Astrocyte of the cerebellum (primary cell): ENCODE measurements around the gene KLK4.

Experiments
- DNase-seq: peaks from one replicate; pipeline ENCODE4 v3.0.0-alpha.2; 2011; ENCODE audit warnings: low read depth
- H3K4me3 ChIP-seq: 2 replicates; pipeline ENCODE4 v1.5.1; 2011; ENCODE audit warnings: mild to moderate bottlenecking, low read depth, low read length, moderate library complexity
- in situ Hi-C: cut with HindIII; loops from 2 replicates; pipeline ENCODE4 v1.10.0; 2017; ENCODE audit warnings: low sequenced_read_pairs
- TF ChIP-seq, protein P1 (sequence below): IDR thresholded peaks from 2 replicates; pipeline ENCODE4 v1.5.1; 2012; ENCODE audit warnings: low read length, low read depth, moderate library complexity, mild to moderate bottlenecking; ENCODE audit errors: missing control alignments

The KLK4 gene

GRCh38 chr19:50890422-50891252 is 20.6 kb downstream of the KLK4 start:
- TF ChIP-seq, protein P1, sequence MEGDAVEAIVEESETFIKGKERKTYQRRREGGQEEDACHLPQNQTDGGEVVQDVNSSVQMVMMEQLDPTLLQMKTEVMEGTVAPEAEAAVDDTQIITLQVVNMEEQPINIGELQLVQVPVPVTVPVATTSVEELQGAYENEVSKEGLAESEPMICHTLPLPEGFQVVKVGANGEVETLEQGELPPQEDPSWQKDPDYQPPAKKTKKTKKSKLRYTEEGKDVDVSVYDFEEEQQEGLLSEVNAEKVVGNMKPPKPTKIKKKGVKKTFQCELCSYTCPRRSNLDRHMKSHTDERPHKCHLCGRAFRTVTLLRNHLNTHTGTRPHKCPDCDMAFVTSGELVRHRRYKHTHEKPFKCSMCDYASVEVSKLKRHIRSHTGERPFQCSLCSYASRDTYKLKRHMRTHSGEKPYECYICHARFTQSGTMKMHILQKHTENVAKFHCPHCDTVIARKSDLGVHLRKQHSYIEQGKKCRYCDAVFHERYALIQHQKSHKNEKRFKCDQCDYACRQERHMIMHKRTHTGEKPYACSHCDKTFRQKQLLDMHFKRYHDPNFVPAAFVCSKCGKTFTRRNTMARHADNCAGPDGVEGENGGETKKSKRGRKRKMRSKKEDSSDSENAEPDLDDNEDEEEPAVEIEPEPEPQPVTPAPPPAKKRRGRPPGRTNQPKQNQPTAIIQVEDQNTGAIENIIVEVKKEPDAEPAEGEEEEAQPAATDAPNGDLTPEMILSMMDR, result no peak
- H3K4me3 ChIP-seq, result no peak overlapping the region
- in situ Hi-C loops, result no loop called here
- no peak for DNase-seq

GRCh38 chr19:50889638-50890037 is 21.6 kb downstream of the KLK4 start:
- no peak overlapping the region for H3K4me3 ChIP-seq
- DNase-seq, result no peak
- TF ChIP-seq, protein P1, result no peak
- in situ Hi-C loops, result no loop called here

DNA sequence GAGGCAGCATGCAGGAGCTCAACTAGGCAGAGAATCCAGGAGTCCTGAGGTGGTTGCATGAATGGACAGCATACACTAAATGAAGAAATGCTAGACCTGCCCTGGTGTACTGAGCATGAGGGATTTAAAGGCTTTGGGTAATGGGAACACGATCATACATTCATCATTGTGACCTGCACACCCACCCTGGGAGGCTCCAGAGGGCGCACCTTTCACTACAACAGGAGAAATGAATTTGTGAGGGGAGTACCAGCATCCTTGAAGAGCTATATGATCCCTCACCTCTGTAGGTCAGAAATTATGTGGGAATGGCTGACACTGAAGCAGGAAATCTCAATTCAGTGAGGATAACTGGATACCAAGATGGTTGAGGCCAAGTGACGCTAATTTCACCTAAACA is 29.0 kb downstream of the KLK4 start:
- H3K4me3 ChIP-seq, result no peak overlapping the region
- no peak for DNase-seq
- TF ChIP-seq, protein P1, result no peak
- in situ Hi-C loops, result no loop called here

DNA sequence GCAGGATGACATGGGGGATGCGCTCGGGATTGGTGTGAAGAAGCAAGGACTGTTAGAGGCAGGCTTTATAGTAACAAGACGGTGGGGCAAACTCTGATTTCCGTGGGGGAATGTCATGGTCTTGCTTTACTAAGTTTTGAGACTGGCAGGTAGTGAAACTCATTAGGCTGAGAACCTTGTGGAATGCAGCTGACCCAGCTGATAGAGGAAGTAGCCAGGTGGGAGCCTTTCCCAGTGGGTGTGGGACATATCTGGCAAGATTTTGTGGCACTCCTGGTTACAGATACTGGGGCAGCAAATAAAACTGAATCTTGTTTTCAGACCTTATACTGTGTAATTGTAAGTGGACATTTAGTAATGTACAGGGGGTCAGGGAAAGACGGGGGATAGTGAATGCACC is 31.0 kb downstream of the KLK4 start:
- in situ Hi-C loops, result no loop called here
- H3K4me3 ChIP-seq, result no peak overlapping the region
- TF ChIP-seq, protein P1, result no peak
- DNase-seq, result no peak

- DNase-seq, result no peak
- TF ChIP-seq, protein P1, result no peak
- no peak overlapping the region for H3K4me3 ChIP-seq
- in situ Hi-C loops, result no loop called here
These were observed 32.3 kb downstream of the KLK4 start for GRCh38 chr19:50878851-50879250.

GRCh38 chr19:50877338-50877737 is 33.9 kb downstream of the KLK4 start:
- in situ Hi-C loops, result no loop called here
- TF ChIP-seq, protein P1, result no peak
- DNase-seq, result no peak
- no peak overlapping the region for H3K4me3 ChIP-seq

GRCh38 chr19:50876456-50876855 is 34.7 kb downstream of the KLK4 start:
- TF ChIP-seq, protein P1, result no peak
- in situ Hi-C loops, result no loop called here
- DNase-seq, result no peak
- H3K4me3 ChIP-seq, result no peak overlapping the region
